A172 (cell line): Measurements from ENCODE around the gene EIF4E1B. TPM values are rescaled to one million over a fixed set of nuclear protein-coding genes. Genes with fewer than 3 reads are reported as not detected.
A peak's percentile ranks its signal among the peaks of the same experiment; 100 is the strongest.

Source experiments
- DNase-seq: peaks from one replicate; pipeline ENCODE4 v3.0.0-alpha.2; 2015; ENCODE audit warnings: low spot score
- total RNA-seq: library from RNA; depleted of rRNA; stranded (reverse); fragments of >200 nt; shearing (Covaris generic); gene quantifications from 2 replicates; pipeline ENCODE4 v1.2.3, GENCODE V29; 2014

The EIF4E1B gene
- total RNA-seq, 1 experiment from 2014 or later = not detected

DNA sequence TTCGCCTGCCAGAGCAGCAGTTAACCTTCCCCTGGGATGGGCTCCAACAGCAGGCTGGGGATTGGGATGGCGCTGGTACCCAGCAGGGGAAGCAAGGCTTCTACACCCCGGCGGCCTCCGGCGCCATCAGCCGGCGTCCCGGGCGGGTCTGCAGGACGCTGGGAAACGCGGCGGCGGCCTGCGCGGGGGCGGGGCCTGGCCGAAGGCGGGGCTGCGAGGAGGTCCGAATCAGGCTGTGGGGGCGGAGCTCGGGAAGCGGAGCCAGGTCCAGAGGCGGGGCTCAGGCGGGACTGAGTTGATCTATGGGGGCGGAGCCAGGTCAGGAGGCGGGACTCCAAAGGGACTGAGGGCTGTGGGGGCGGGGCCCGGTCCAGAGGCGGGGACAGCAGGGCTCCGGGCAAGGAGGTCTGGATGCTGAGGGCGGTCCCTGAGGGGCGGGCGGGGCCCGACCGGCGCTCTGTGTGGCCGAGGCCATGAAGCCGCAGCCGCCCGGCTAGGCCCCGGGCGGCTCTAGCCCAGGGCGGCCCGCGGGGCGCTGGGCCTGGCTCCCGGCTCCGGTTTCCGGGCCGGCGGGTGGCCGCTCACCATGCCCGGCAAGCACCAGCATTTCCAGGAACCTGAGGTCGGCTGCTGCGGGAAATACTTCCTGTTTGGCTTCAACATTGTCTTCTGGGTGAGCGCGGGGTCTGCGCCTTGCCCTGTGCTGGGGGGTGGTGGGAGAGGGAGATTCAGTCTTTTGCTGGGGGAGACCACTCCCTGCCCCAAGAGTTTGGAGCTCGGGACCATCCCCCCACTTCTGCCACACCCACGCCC, 16.8 kb downstream of the EIF4E1B start, which contains the start of gene TSPAN17:
TSS of gene TSPAN17 (plus strand) at position 455 of the 813 bp plus-strand sequence. CDS start at position 587, 132 bp downstream.
- peak; percentile 96 for DNase-seq

DNA sequence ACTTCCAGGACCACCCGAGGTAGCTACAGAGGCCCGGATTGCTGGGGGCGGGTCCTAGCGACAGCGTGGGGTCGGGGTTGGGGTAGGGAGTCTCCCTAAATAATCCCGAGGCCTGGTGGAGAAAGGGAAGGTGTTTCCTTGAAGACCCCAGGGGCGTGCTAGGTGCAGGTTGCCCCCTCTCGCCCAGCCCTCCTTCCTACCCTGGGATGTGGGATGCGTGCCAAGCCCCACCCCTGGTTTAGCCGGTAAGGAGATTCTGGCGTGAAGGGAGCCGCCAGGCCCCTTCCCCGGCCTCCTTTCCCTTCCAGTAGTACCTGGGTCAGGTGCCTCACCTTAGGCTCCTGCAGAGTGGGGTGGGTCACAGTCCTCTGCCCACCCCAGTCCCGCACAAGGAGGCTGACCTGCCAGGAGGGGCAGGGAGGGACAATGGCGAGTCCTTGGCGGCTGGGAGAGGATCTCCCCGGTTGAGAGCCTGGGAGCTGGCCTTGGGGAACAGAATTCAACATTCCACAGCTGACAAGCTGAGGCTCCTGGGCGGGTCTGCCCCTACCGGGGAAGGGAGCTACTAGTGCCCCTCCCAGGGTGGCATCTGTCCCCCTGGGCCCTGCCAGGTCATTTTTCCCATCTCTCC, 17.5 kb downstream of the EIF4E1B start:
- DNase-seq = peak; percentile 38

- no peak for DNase-seq
Observed at GRCh38 chr5:176648474-176649194, 18.2 kb downstream of the EIF4E1B start.

- DNase-seq = no peak
Observed at GRCh38 chr5:176650354-176650884, 19.9 kb downstream of the EIF4E1B start.

DNA sequence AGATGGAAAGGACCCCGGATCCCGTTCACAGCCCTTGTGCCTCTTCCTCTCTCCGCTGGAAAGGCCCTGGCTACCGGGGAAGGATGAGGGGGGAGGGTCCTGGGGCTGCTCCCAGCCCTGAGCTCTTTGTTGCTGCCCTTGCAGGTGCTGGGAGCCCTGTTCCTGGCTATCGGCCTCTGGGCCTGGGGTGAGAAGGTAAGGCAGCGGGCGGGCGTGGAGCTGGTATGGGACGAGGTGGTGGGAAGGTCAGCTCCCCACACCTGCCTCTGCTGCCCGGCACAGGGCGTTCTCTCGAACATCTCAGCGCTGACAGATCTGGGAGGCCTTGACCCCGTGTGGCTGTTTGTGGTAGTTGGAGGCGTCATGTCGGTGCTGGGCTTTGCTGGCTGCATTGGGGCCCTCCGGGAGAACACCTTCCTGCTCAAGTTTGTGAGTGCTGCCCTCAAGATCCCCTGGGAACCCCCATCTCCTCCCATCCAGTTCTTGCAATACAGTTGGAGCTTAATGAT, 21.1 kb downstream of the EIF4E1B start:
- DNase-seq = no peak

GRCh38 chr5:176652136-176652535, 21.7 kb downstream of the EIF4E1B start:
- no peak for DNase-seq

- DNase-seq = no peak
Observed at GRCh38 chr5:176653401-176654385, 23.2 kb downstream of the EIF4E1B start.

DNA sequence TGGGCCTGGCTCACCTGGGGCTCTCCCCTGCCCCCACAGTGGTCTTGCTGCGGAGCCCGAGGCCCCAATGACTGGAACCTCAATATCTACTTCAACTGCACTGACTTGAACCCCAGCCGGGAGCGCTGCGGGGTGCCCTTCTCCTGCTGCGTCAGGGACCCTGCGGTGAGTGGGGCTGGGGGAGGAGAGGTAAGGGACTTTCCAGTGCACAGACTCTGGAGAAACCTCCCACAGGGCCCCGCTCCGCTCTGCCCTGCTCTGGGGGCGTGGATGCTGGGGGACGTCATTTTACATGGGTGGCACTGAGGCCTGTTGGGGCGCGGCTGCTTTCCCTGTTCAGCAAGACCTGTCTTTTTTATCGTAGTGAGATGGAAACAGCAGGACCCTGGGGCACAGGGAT, 24.4 kb downstream of the EIF4E1B start:
- DNase-seq = no peak

GRCh38 chr5:176656467-176656990, 26.1 kb downstream of the EIF4E1B start:
- no peak for DNase-seq

DNA sequence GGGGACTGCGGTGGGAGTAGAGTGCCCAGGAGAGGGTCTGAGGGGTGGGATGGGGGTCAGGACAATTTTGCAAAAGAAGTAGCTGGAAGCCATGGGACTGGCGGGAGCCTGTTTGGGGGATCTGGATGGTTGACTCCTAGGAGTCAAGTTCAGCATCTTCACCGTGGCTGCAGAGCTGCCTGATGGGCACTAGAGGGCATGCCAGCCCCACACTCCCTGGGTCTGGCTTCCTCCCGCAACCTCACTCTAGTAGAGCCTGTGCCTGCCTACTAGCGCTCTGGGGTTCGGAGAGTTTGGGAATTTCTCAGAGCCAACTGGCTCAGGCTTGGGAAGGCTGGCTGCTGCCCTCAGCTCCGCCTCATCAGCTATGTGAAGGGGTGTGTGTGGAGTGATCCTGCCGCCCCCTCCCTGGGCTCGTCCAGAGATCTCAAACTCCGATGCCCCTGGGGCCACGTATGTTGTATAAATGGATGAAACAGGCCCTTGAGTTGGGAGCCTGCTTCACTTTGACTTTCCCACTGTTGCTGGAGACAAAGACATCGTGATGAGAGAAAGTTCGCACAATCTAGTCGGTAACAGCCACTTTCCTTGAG, 27.6 kb downstream of the EIF4E1B start:
- DNase-seq = peak; percentile 77

- DNase-seq = peak; percentile 49
Observed at GRCh38 chr5:176658817-176659511, 28.5 kb downstream of the EIF4E1B start.

GRCh38 chr5:176659512-176659839, 29.0 kb downstream of the EIF4E1B start:
- no peak for DNase-seq

- DNase-seq = no peak
Observed at GRCh38 chr5:176659860-176660461, 29.5 kb downstream of the EIF4E1B start.

DNA sequence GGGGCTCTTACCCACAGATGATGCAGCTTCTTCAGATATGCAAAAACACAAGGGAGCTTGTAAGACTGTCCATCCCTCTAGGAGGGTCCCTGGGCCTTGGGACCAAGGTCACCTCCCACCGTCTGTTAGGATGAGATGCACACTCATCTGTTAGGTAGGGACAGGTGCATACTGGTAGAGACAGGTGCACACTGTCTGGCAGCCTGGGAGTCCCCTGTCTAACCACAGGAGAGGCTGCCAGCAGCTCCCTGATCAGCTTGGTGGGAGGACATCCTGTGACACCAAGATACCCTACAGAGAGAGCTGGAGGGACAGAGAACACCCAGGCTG, 30.0 kb downstream of the EIF4E1B start:
- no peak for DNase-seq

GRCh38 chr5:176660860-176661641, 30.6 kb downstream of the EIF4E1B start:
- DNase-seq = peak; percentile 72

DNA sequence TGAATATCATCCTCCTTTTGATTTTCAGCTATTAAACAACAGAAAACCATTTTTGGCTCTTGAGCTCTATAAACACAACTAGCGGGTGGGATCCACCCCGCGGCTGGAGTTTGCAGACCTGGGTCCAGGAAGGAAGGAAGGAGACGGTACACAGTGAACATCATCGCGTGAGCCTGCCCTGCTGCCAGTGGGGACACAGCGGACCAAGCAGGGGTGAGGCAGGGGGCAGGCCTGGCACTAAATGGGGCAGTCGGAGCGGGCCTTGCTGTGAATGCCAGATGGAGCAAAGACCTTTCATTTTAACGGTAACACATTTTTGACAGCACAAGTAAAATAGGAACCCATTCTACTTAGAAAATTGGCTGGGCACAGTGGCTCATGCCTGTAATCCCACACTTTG, 31.2 kb downstream of the EIF4E1B start:
- no peak for DNase-seq

DNA sequence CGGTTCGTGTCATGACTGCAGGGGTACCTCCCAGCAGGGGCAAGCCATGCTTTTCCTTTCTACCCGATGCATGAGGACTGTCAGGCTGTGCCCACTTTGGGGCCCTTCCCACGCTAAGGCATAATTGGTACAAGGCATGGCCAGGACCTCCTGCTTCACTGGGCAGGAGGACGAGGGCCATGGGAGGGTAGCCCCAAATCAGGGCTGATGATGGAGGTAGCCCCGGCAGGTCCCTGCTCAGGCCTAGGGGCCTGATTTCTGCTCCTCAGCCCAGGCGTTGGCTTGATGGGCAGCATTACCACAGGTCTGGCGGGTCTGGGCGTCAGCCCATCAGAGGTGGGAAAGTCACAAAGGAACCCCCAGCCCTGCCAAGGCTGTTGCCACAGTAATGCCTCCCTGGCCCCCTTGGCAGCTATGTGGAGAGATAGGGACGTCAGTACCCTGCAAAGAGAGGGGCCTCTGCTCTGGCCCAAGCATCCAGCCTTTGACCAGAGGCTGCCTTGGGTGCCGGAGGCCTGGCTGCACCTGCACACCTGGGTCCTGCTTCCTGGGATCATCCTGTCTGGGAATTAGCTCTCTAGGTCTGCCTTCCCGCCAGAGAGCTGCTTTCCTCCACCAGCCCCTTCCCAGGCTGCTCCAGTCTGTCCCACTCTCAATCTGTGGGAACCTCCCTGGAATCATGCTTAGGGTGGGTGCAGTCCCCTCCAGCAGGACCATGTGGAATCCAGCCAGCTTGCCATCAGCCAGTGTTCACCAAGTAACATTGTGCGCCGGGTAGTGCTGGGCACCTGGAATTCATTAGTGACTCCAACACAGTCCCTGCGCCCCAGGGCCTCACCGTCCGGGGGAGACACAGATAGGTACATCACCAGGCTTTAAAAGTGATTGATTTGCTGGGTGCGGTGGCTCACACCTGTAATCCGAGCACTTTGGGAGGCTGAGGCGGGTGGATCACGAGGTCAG, 32.2 kb downstream of the EIF4E1B start:
- no peak for DNase-seq
